Measurements from ENCODE around the gene ZNF8. TPM values are rescaled to one million over a fixed set of nuclear protein-coding genes. Genes with fewer than 3 reads are reported as not detected.

Gene ZNF8
- total RNA-seq, 4 donors from 2014 or later, result 3.0 to 12.8 (median 8.9) TPM

DNA sequence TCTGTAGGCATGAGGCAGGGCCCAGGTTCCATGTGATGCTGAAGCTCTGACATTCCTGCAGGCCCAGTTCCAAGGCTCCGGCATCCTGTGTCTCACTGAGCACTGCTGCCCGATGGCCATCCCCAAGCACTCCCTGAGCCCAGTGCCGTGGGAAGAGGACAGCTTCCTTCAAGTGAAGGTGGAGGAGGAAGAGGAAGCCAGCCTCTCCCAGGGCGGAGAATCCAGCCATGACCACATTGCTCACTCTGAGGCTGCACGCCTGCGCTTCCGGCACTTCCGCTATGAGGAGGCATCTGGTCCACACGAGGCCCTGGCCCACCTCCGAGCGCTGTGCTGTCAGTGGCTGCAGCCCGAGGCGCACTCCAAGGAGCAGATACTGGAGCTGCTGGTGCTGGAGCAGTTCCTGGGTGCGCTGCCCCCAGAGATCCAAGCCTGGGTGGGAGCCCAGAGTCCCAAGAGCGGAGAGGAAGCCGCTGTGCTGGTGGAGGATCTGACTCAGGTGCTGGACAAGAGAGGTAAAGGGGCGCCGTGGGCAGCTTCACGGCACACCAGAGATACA, 56.0 kb downstream of the ZNF8 start:
- intact Hi-C loops (cut with DNase I; ENCODE audit: low total_unique reads), result no loop called here
- TF ChIP-seq POLR2A (IDR thresholded peaks at IDR 0.05), result no peak
- no peak for TF ChIP-seq CTCF (IDR thresholded peaks at IDR 0.05)
- no peak for DNase-seq (ENCODE audit: low spot score in 2 of 2)
- 91 to 95% methylated on average over 17 to 19 of the region's 19 CpGs for WGBS, 2 donors
- no peak overlapping the region for H3K4me3 ChIP-seq (ENCODE audit: low read depth, poor library complexity, severe bottlenecking)

- TF ChIP-seq CTCF (IDR thresholded peaks at IDR 0.05), result no peak
- TF ChIP-seq POLR2A (IDR thresholded peaks at IDR 0.05), result no peak
- WGBS, 2 donors, result 82 to 88% methylated on average over 3 of the region's 3 CpGs
- H3K4me3 ChIP-seq (ENCODE audit: low read depth, poor library complexity, severe bottlenecking), result no peak overlapping the region
- intact Hi-C loops (cut with DNase I; ENCODE audit: low total_unique reads), result no loop called here
- DNase-seq (ENCODE audit: low spot score in 2 of 2), result no peak
Measured at GRCh38 chr19:58335630-58336029, 56.9 kb downstream of the ZNF8 start.

DNA sequence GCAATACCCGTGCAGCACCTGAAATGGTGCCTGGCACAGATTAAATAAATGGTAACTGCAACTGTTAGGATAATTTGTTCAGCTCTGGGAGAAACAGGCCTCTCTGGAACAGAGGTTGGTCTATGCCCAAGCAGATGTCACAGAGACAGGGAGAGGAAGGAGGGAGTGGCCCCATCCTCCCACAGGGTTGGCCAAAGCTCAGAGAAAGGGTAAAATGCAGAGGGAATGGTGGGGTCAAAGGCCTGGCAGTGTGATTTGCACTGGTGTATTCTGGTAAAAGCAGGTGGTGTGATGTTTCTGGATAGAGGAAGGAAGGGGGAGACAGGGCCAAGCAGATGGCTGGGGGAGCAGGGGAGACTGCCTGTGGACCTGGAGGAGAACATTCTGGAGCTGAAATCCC, 57.5 kb downstream of the ZNF8 start:
- no peak overlapping the region for H3K4me3 ChIP-seq (ENCODE audit: low read depth, poor library complexity, severe bottlenecking)
- 94 to 96% methylated on average over 1 of the region's 1 CpG for WGBS, 2 donors
- intact Hi-C loops (cut with DNase I; ENCODE audit: low total_unique reads), result no loop called here
- TF ChIP-seq POLR2A (IDR thresholded peaks at IDR 0.05), result no peak
- TF ChIP-seq CTCF (IDR thresholded peaks at IDR 0.05), result no peak
- no peak for DNase-seq (ENCODE audit: low spot score in 2 of 2)

- 92 to 99% methylated on average over 4 of the region's 4 CpGs for WGBS, 2 donors
- no peak for DNase-seq (ENCODE audit: low spot score in 2 of 2)
- TF ChIP-seq POLR2A (IDR thresholded peaks at IDR 0.05) (no peak), CTCF (IDR thresholded peaks at IDR 0.05) (no peak)
- H3K4me3 ChIP-seq (ENCODE audit: low read depth, poor library complexity, severe bottlenecking), result no peak overlapping the region
- intact Hi-C loops (cut with DNase I; ENCODE audit: low total_unique reads), result no loop called here
Measured at GRCh38 chr19:58336820-58337219, 58.1 kb downstream of the ZNF8 start.

DNA sequence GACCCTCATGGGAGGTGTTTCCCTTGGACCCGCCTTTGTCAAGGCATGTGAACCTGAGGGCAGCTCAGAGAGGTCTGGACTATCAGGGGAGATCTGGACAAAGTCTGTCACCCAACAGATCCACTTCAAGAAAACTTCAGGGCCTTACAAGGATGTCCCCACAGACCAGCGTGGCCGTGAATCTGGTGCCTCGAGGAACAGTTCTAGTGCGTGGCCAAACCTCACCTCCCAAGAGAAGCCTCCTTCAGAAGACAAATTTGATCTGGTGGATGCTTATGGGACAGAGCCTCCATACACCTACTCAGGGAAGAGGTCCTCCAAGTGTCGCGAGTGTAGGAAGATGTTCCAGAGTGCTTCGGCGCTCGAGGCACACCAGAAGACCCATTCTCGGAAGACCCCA, 59.6 kb downstream of the ZNF8 start:
- DNase-seq (ENCODE audit: low spot score in 2 of 2), result no peak
- intact Hi-C loops (cut with DNase I; ENCODE audit: low total_unique reads), result no loop called here
- no peak for TF ChIP-seq POLR2A (IDR thresholded peaks at IDR 0.05)
- no peak for TF ChIP-seq CTCF (IDR thresholded peaks at IDR 0.05)
- H3K4me3 ChIP-seq (ENCODE audit: low read depth, poor library complexity, severe bottlenecking), result no peak overlapping the region
- 95 to 98% methylated on average over 11 of the region's 11 CpGs for WGBS, 2 donors
